HEK293T (cell line): Measurements from ENCODE around the gene REEP6.

ENCODE experiments used
- ARNT ChIP-seq: fragments of 450-650 bp; IDR thresholded peaks from 2 replicates; pipeline ENCODE4 v1.6.1; 2017; ENCODE audit warnings: mild to moderate bottlenecking
- NFRKB ChIP-seq: fragments of 450-650 bp; IDR thresholded peaks from 2 replicates; pipeline ENCODE4 v1.6.1; 2016; ENCODE audit warnings: mild to moderate bottlenecking, moderate library complexity
- PKNOX1 ChIP-seq: fragments of 450-650 bp; IDR thresholded peaks from 2 replicates; pipeline ENCODE4 v1.6.1; 2016
- SUZ12 ChIP-seq: fragments of 450-650 bp; IDR thresholded peaks from 2 replicates; pipeline ENCODE4 v1.6.1; 2016; ENCODE audit warnings: mild to moderate bottlenecking

DNA sequence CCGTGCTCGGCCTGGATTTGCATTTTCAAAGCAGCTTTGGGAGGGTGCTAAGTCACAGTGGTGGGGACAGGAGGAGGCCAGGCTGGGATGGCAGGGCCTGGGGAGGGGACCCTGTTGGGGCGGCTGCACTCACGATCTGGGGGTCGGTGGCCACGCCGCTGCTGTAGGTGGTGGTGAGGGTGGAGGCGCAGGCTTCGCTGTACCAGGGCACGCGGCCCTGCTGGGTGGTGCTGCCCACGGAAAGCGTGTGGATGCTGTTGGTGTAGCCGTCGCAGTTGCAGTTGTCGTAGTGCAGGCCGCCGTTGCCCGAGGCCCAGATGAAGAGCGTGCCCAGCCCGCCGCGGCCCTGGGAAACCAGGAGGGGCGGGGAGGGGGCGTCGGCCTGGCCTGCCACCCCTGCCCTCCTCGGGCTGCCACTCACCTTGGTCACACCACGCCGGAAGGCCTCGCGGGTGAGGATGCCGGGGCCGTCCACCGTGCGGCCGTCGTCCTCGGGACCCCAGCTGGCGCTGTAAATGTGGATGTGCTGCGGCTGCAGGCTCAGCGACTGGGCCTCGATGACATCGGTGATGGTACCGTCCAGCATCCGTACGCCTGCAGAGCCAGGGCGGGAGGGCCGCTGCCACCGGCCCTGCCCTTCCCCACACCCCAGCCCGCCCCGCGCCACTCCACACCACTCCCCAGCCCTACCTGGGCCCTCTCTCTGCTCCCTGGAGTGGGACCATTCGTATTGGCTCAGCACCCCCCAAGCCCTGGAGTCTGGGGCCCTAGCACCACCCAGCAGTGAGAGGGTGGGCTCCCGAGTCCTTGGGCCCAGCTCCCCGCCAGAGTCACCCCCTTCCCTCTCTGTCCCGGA lies 4.0 kb upstream of the REEP6 start:
- no peak for TF ChIP-seq ARNT
- TF ChIP-seq NFRKB = no peak
- TF ChIP-seq SUZ12 = no peak
- TF ChIP-seq PKNOX1 = no peak
